Measurements from ENCODE around the gene COPS6.

GRCh38 chr7:100132126-100132525, 43.4 kb downstream of the COPS6 start:
- TF ChIP-seq POLR2AphosphoS5 (IDR thresholded peaks at IDR 0.05; ENCODE audit: low read depth, low read length) (no peak), POLR2A (IDR thresholded peaks at IDR 0.05; ENCODE audit: low read depth, low read length) (no peak)
